Heart left ventricle (tissue), 13 donors: ENCODE results near the gene MYLK3.

ENCODE experiments used
- CTCF ChIP-seq, 12 donors: fragments of 200-600 bp; sonication (generic) in 4 of 12; IDR thresholded peaks; one replicate each; pipeline versions ENCODE4 v1.5.0 to v1.8.0; 2018 to 2022; ENCODE audit warnings: antibody characterized with exemption in 12 of 12, mild to moderate bottlenecking in 5 of 12
- POLR2A ChIP-seq, 2 donors: fragments of 450-650 bp; IDR thresholded peaks; one replicate each; pipeline ENCODE4 v1.6.1; 2017; ENCODE audit warnings: antibody characterized with exemption in 2 of 2, mild to moderate bottlenecking in 2 of 2, moderate library complexity in 2 of 2
- donor health status: ischemic (EF 13 %, LVEDD 7.1; RV severe dilation, severe dysfunction).
- donor health status: DM: no; HTN: yes; CAD: no.
- donor health status: DM: no; HTN: no; CAD: no.
- donor health status: ischemic (EF 25% LVEDD 6.9; RV normal size, moderate dysfunction).
- donor health status: ischemic (EF 25% LVEDD 5.7; RV mildly dilated, moderate dysfunction).
- donor health status: ischemic (EF 35%, LVEDD 5.7; RV mildly dilated, moderate dysfunction).
- donor health status: nonischemic (EF 11% LVEDD 7.7; RV severe dilation, severe dysfunction).
- donor health status: DM: yes; HTN: yes; CAD: no.
- donor health status: PGD.
- donor health status: ischemic (EF 29% LVEDD 5.4; RV normal size, mild dysfunction).
- donor health status: nonischemic (EF 23%, LVEDD 6.1; RV moderate dilation, normal function).

GRCh38 chr16:46658925-46659324 is 89.2 kb downstream of the MYLK3 start:
- TF ChIP-seq CTCF (IDR thresholded peaks at IDR 0.05): no peak
- no peak for TF ChIP-seq POLR2A (IDR thresholded peaks at IDR 0.05)
